Ramos (cell line): ENCODE results near the gene ZNF593.

Experiments used
- in situ Hi-C: fragments of 300-500 bp; cut with MboI; formaldehyde crosslinking; loops from one replicate; pipeline ENCODE4 v1.14.3; 2022; ENCODE audit warnings: low sequenced_read_pairs; ENCODE audit not compliant: unreplicated experiment

Gene ZNF593

DNA sequence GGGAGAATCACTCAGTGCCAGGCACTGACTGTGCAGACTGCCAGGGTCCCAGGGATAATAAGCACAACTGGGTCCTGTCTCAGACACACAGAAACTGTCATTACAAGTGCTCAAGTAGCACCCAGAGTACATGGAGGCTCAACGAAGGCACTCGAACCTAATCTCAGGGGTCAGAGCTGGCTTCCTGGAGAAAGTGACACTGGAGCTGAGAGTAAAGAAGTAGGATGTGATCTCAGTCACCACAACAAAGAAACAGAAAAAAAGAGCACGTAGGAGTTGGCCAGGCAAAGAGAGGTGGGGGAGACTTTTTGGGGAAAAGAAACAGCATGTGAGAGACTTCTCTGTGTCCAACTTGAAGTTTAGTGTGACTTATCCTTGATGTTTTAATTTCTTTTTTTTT lies 22.0 kb downstream of the ZNF593 start:
- in situ Hi-C loops, result no loop called here

DNA sequence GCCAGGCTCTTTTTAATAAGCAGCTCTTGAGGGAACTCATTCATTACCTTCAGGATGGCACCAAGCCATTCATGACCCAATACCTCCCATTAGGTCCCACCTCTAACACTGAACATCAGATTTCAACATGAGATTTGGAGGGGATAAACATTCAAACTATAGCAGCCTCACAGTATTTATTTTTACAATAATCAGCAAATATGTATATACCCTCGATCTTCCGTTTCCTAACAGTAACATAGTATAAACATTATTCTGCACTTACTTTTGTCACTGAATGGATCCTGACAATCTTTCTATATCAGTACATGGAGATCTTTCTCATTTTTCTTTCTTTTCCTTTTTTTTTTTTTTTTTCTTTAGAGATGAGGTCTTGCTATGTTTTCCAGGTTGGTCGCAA lies 26.1 kb downstream of the ZNF593 start:
- in situ Hi-C loops, result no loop called here

DNA sequence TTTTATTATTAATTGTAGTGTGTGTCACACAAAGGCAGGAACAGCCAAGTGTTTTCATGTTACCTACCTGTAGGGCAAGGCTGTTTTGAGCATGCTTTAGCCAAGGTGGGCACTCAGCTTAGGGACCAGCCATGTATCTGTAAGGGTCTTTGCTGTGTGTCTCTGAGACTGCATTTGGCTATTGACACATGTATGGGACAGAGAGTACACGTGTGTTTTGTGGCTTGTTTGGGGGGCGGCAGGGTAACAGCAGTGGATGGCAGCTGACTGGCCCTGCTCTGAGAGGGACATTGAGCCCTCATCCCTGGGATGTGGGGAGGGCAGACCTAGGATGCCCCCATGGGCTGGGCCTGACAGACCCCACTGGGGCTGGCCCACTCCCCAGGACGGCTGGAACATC lies 27.6 kb downstream of the ZNF593 start:
- in situ Hi-C loops, result no loop called here

DNA sequence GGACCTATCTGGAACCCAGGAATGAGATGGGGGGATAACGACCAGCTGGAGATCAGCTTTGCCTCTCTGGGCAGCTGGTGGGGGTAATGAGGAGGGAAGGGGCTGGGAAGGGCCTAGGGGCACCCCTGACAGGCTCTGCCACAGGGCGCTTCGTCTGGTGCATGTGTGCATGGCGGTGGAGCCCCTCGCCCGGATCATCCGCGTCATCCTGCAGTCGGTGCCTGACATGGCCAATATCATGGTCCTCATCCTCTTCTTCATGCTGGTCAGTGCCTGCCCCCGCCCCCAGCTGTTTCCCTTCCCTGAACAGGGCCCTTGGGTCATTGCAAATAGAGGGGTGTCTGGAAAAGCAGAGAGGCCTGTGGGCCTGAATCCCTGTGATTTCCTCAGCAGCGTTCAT lies 28.1 kb downstream of the ZNF593 start:
- in situ Hi-C loops, result no loop called here

DNA sequence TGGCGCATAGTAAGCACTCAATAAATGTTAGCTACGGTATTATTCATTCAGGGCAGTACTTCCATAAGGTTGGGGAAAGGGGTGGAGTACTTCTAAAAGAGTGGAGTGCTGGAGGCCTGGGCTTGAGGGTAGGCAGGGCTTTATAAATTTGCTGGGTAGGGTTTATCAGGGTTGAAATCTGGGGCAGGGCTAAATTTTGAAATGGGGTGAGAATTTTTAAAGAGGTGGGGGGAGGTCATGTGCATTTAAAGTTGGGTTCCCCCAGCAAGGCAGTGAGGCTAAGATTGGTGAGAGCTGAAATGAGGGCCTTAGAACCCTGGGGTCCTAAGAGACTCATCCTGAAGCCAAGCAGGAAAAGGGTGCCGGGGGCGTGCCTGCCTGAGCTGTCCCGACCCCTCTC lies 30.7 kb downstream of the ZNF593 start:
- in situ Hi-C loops, result no loop called here

DNA sequence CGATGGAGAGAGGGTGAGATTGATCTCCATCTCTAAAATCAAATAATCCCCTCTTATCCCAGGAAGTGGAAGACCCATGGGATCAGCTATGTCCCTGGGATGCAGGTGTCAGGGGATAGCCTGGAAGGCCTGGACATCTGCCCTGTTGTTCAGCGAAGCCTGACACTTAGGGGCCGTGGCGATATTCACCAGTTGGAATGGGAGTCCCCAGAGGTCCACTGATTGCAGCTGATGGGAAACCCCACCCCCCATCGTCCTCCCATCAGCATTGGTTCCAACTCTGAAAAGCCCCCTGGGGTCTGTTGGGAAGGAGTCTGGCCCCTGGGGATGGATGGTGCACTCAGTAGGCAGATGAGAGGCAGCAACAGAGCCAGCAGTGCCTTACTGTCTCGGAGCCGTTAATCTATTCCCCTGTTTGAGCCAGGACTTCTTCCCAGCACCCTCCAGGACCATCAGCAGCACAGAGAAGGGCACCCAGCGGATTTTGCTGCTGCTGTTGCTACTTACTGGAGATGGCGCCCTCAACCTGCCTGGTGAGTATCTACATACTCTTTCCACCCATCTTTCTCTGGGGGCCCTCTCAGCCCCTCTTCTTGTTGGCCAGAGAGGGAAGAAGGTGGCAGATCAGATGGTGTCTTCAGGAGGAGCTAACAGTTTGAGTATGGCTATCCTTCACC lies 34.1 kb downstream of the ZNF593 start:
- in situ Hi-C loops, result no loop called here

DNA sequence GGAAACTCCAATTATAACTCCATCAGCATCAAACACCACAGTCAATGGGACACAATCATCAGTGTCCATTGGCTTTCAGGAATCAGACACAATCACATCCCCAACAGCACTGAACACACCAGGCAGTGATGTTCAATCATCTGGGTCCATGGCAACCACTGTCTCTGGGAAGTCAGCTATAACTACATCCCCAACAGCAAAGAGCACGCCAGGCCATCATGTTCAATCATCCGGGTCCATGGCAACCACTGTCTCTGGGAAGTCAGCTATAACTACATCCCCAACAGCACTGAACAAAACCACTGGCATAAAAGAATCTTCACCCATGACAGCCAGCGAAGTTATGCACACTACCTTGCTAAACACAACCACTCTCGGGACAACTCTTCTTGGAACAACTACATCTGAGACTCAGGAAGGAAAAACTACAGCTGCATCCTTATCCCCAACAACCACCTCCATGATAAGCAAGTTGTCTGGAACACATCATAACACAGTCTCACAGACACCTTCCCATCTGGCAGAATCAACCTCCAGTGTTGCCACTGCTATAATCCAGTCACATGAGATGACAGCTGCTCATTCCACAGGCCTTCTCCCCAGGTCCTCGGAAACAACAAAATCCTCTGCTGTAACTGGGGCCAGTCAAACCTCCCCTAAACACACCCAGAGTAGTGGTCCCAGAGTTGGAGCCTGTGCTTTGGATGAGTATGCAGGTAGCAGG lies 40.6 kb downstream of the ZNF593 start:
- in situ Hi-C loops, result no loop called here

DNA sequence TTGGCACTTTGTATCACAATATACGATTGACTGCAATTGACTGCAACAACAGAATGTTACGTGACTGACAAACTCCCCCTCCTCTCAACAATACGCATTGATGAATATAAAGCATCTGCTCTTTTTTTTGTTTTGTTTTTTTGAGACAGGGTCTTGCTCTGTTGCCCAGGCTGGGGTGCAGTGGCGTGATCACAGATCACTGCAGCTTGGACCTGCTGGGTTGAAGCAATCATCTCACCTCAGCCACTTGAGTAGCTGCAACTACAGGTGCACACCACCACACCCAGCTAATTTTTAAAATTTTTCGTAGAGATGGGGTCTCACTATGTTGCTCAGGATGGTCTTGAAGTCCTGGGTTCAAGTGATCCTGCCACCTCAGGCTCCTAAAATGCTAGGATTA lies 43.0 kb downstream of the ZNF593 start:
- in situ Hi-C loops, result no loop called here

DNA sequence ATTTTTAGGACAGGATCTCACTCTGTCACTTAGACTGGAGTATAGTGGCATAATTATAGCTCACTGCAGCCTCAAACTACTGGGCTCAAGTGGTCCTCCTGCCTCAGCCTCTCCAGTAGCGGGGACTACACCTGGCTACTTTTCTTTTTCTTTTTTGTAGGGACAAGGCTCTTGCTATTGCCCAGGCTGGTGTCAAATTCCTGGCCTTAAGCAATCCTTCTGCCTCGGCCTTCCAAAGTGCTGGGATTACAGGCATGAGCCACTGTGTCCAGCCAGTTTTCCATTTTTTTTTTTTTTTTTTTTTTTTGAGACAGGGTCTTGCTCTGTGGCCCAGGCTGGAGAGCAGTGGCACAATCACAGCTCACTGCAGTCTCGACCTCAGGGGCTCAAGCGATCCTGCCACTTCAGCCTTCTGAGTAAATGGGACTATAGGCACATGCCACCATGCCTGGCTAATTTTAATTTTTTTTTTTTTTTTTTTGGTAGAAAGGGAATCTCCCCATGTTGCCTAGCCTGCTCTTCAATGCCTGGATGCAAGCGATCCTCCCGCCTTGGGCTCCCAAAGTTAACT lies 43.7 kb downstream of the ZNF593 start:
- in situ Hi-C loops, result no loop called here

DNA sequence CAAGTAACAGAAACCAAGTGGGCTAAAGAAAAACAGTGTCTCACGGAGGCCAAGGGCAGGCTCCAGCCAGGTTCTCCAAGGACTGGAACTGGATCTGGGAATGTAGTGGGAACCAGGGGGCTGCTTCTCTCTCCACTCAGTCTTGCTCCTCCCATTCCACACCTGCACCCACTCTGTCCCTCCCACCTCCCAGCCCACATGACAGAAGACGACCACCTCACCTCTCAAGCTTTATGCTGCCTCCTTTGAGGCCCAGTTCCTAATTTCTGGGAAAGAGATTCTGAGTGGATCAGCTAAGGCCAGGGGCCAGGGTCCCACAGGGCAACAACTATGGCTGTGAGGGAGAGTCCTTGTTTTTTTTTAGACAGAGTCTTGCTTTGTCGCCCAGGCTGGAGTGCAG lies 45.5 kb downstream of the ZNF593 start:
- in situ Hi-C loops, result no loop called here

DNA sequence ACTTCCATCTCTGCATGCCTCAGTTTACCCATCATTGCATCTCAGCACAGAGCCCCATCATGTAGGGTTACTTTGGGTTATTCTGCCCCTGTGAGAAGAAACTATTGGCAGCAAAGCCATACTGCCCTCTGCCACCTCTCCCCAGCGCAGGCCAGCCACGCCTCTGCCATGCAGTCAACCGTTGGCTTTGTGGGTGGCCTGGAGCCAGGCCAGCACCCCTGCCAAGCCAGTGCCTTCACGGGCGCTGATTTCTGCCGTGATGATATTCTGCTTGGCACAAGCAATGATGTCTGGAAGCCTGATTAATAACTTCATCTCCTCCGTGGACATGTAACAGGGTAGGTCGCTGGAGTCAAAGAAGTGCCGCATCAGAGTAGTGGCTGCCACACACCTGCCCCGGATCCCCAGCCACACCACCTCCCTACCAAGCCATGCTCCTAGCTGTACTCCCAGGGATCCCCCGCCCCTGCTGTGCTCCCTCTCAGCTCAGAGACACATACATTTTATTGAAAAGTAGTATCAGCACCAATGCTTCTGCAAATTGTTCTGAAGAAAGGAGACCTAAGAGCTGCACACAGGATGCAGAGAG lies 49.3 kb downstream of the ZNF593 start:
- in situ Hi-C loops, result no loop called here
